ENCODE data around the gene NFAT5. TPM values are rescaled to one million over a fixed set of nuclear protein-coding genes. Genes with fewer than 3 reads are reported as not detected.
A peak's percentile ranks its signal among the peaks of the same experiment; 100 is the strongest.
"Not testable (repeated sequence)": the region's sequence is repeated elsewhere in the genome, so short reads cannot be mapped to it uniquely, and the experiment has no call there.

The NFAT5 gene
- total RNA-seq (2022) (57.9 and 64.3 TPM in 2 replicates), Bru-seq, nascent RNA (percentile 96 among the genes with signal in this experiment), BruChase-seq, experiment 1, labeled RNA remaining after a 6-hour chase (percentile 94 among the genes with signal in this experiment), BruChase-seq, experiment 2, labeled RNA remaining after a 2-hour chase (percentile 95 among the genes with signal in this experiment)
- long read RNA-seq, full-length matches to known transcripts = 1 of 9 reads
- long read RNA-seq, partial matches to known transcripts = 4 of 9 reads
- long read RNA-seq, other reads (novel, unspliced or antisense) = 4 of 9 reads

DNA sequence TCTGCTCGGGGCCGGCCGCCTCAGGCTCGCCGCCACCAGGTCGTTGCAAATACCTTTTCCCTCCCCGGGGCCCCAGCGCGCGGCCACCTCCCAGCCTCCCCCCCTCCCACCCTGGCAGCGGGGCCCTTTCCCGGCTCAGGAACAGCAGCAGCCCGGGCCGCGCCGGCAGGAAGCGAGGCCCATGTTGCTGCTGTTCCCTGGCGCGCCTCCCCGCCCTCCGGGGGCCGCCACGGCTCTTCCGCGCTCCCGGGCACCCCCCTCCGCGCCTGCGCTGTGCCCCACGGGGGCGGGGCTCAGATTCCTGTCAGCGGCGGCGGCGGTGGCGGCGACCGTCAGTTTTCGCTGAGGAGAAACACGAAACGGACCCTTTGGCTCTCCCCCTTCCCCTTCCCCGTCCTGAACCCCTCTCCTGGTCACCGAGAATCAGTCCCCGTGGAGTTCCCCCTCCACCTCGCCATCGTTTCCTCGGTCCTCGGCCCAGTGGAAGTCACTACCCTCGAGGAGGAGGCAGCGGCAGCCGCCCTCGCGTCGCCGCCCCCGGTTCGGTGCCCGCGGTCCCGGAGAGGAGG is at the start of gene NFAT5:
TSS of gene NFAT5 (plus strand) at position 296 of the 569 bp plus-strand sequence. CDS start 336 bp downstream, outside the sequence.
- Mint-ChIP-seq H3K27ac (ENCODE audit: unreplicated experiment) (peak within 1 kb of the TSS; percentile 90), H3K4me1 (ENCODE audit: low read depth, unreplicated experiment) (peaks cover 15% of the 10 kb centered on the region), H3K4me3 (ENCODE audit: low read depth, unreplicated experiment) (peak within 1 kb of the TSS; percentile 82), H3K27me3 (ENCODE audit: unreplicated experiment) (no peaks in the 10 kb centered on the region), H3K36me3 (ENCODE audit: insufficient read depth, unreplicated experiment) (peaks cover 42% of the 10 kb centered on the region), H3K9me3 (ENCODE audit: low read depth, unreplicated experiment) (no peaks in the 10 kb centered on the region)
- BruUV-seq (replicated peaks) = no TSS peak
- CTCF ChIA-PET = interaction anchor here (1.7 kb wide), 1 partner anchor 168 kb away, joined by 4 read pairs; no protein-coding TSS in a partner anchor
- peak; percentile 96 for DNase-seq
- TF ChIP-seq, protein P1, sequence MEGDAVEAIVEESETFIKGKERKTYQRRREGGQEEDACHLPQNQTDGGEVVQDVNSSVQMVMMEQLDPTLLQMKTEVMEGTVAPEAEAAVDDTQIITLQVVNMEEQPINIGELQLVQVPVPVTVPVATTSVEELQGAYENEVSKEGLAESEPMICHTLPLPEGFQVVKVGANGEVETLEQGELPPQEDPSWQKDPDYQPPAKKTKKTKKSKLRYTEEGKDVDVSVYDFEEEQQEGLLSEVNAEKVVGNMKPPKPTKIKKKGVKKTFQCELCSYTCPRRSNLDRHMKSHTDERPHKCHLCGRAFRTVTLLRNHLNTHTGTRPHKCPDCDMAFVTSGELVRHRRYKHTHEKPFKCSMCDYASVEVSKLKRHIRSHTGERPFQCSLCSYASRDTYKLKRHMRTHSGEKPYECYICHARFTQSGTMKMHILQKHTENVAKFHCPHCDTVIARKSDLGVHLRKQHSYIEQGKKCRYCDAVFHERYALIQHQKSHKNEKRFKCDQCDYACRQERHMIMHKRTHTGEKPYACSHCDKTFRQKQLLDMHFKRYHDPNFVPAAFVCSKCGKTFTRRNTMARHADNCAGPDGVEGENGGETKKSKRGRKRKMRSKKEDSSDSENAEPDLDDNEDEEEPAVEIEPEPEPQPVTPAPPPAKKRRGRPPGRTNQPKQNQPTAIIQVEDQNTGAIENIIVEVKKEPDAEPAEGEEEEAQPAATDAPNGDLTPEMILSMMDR (IDR thresholded peaks at IDR 0.05; ENCODE audit: unreplicated experiment) = no peak
- intact Hi-C loops (cut with micrococcal nuclease; ENCODE audit: unreplicated experiment) = loop anchor here (1.0 to 5.0 kb wide), 3 partner anchors 35 to 169 kb away; no protein-coding TSS in a partner anchor

DNA sequence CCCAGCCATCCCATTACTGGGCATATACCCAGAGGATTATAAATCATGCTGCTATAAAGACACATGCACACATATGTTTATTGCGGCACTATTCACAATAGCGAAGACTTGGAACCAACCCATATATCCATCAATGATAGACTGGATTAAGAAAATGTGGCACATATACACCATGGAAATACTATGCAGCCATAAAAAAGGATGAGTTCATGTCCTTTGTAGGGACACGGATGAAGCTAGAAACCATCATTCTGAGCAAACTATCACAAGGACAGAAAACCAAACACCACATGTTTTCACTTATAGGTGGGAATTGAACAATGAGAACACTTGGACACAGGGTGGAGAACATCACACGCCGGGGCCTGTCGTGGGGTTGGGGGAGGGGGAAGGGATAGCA is 47.9 kb upstream of the NFAT5 start:
- BruUV-seq (replicated peaks); H3K27ac Mint-ChIP-seq (ENCODE audit: unreplicated experiment); H3K9me3 Mint-ChIP-seq (ENCODE audit: low read depth, unreplicated experiment); H3K4me3 Mint-ChIP-seq (ENCODE audit: low read depth, unreplicated experiment); H3K27me3 Mint-ChIP-seq (ENCODE audit: unreplicated experiment); DNase-seq; H3K36me3 Mint-ChIP-seq (ENCODE audit: insufficient read depth, unreplicated experiment); intact Hi-C loops (cut with micrococcal nuclease; ENCODE audit: unreplicated experiment): not testable (repeated sequence)
- CTCF ChIA-PET = interaction anchor here (0.6 kb wide), 1 partner anchor 63 kb away, joined by 5 read pairs; no protein-coding TSS in a partner anchor
- peaks cover 28% of the 10 kb centered on the region for H3K4me1 Mint-ChIP-seq (ENCODE audit: low read depth, unreplicated experiment)

- DNase-seq = no peak
- CTCF ChIA-PET = interaction anchor here (0.6 kb wide), 1 partner anchor 108 kb away, joined by 3 read pairs; no protein-coding TSS in a partner anchor
- Mint-ChIP-seq H3K4me1 (ENCODE audit: low read depth, unreplicated experiment) (peaks cover 8% of the 10 kb centered on the region), H3K4me3 (ENCODE audit: low read depth, unreplicated experiment) (no peak overlapping the region), H3K27ac (ENCODE audit: unreplicated experiment) (no peak overlapping the region), H3K36me3 (ENCODE audit: insufficient read depth, unreplicated experiment) (no peaks in the 10 kb centered on the region), H3K27me3 (ENCODE audit: unreplicated experiment) (no peaks in the 10 kb centered on the region), H3K9me3 (ENCODE audit: low read depth, unreplicated experiment) (peaks cover 3% of the 10 kb centered on the region)
- intact Hi-C loops (cut with micrococcal nuclease; ENCODE audit: unreplicated experiment) = no loop called here
- TF ChIP-seq, protein P1 (IDR thresholded peaks at IDR 0.05; ENCODE audit: unreplicated experiment) = no peak
- no TSS peak for BruUV-seq (replicated peaks)
Observed at GRCh38 chr16:69520413-69520799, 45.4 kb upstream of the NFAT5 start.

GRCh38 chr16:69520800-69521602 is 44.8 kb upstream of the NFAT5 start:
- H3K27ac Mint-ChIP-seq (ENCODE audit: unreplicated experiment) = no peak overlapping the region
- no peak for DNase-seq
- BruUV-seq (replicated peaks) = no TSS peak
- H3K4me1 Mint-ChIP-seq (ENCODE audit: low read depth, unreplicated experiment) = peaks cover 8% of the 10 kb centered on the region
- no peak overlapping the region for H3K4me3 Mint-ChIP-seq (ENCODE audit: low read depth, unreplicated experiment)
- intact Hi-C loops (cut with micrococcal nuclease; ENCODE audit: unreplicated experiment) = no loop called here
- CTCF ChIA-PET = interaction anchor here (0.5 to 0.6 kb wide), 2 partner anchors 83 to 108 kb away, joined by 3 read pairs; no protein-coding TSS in a partner anchor
- TF ChIP-seq, protein P1 (IDR thresholded peaks at IDR 0.05; ENCODE audit: unreplicated experiment) = no peak
- peaks cover 3% of the 10 kb centered on the region for H3K9me3 Mint-ChIP-seq (ENCODE audit: low read depth, unreplicated experiment)
- no peaks in the 10 kb centered on the region for H3K27me3 Mint-ChIP-seq (ENCODE audit: unreplicated experiment)
- no peaks in the 10 kb centered on the region for H3K36me3 Mint-ChIP-seq (ENCODE audit: insufficient read depth, unreplicated experiment)

Measured in Calu3 (cell line).